Lung (tissue), 12 donors: Measurements from ENCODE around the gene DPRX. TPM values are rescaled to one million over a fixed set of nuclear protein-coding genes. Genes with fewer than 3 reads are reported as not detected.

Experiments used
- ATAC-seq: fragments of 200-7000 bp; cut with Tn5 transposase; one replicate; pipeline ENCODE4 v1.9.1; 2020; ENCODE audit warnings: moderate number of reproducible peaks; ENCODE audit not compliant: insufficient read depth, low FRiP score
- DNase-seq, 3 donors: peaks; one replicate each; pipeline ENCODE4 v3.0.0-alpha.2; 2013 to 2017
- H3K27ac ChIP-seq, 2 donors: one replicate each; pipeline ENCODE4 v1.5.1; 2013; ENCODE audit warnings: mild to moderate bottlenecking in 2 of 2, moderate library complexity in 2 of 2, control low read depth in 1 of 2, inconsistent platforms in 1 of 2, low read depth in 1 of 2, low read length in 1 of 2
- H3K27me3 ChIP-seq, 3 donors: one replicate each; pipeline ENCODE4 v1.5.1; 2013; ENCODE audit warnings: low read length in 2 of 3; ENCODE audit not compliant: control insufficient read depth in 3 of 3, insufficient read depth in 3 of 3
- H3K36me3 ChIP-seq, 4 donors: one replicate each; pipeline ENCODE4 v1.5.1; 2013; ENCODE audit warnings: low read length in 4 of 4, mild to moderate bottlenecking in 1 of 4, moderate library complexity in 1 of 4; ENCODE audit not compliant: control insufficient read depth in 4 of 4, insufficient read depth in 4 of 4
- H3K4me1 ChIP-seq, 5 donors: one replicate each; pipeline ENCODE4 v1.5.1; 2013; ENCODE audit warnings: low read length in 5 of 5, mild to moderate bottlenecking in 2 of 5, moderate library complexity in 1 of 5; ENCODE audit not compliant: control insufficient read depth in 5 of 5, insufficient read depth in 5 of 5
- H3K4me3 ChIP-seq: one replicate; pipeline ENCODE4 v1.5.1; 2013; ENCODE audit warnings: mild to moderate bottlenecking, control low read depth, moderate library complexity
- H3K9ac ChIP-seq, 2 donors: one replicate each; pipeline ENCODE4 v1.5.1; 2013; ENCODE audit warnings: low read length in 2 of 2, control low read depth in 1 of 2; ENCODE audit not compliant: insufficient read depth in 1 of 2
- H3K9me3 ChIP-seq, 4 donors: one replicate each; pipeline ENCODE4 v1.5.1; 2013; ENCODE audit warnings: low read length in 3 of 4, mild to moderate bottlenecking in 1 of 4, moderate library complexity in 1 of 4; ENCODE audit not compliant: control insufficient read depth in 4 of 4, insufficient read depth in 3 of 4
- CTCF ChIP-seq: IDR thresholded peaks from 2 replicates; pipeline ENCODE4 v1.5.1; 2012; ENCODE audit warnings: mild to moderate bottlenecking; ENCODE audit errors: control extremely low read depth, extremely low read depth
- WGBS, 2 donors: extraction: QIAGEN DNeasy Blood & Tissue Kit; methylation state at CpG; one replicate each; pipeline ENCODE4 v1.1.7; 2013; 5-methylcytosine and 5-hydroxymethylcytosine counted together
- polyA plus RNA-seq, 2 donors: library from polyadenylated mRNA; stranded (reverse); fragments of 200-250 nt; gene quantifications; one replicate each; pipeline ENCODE4 v1.2.1, GENCODE V29; 2013
- total RNA-seq, 2 donors: library from RNA; depleted of rRNA in 1 of 2; stranded (reverse); fragments of >200 nt in 1 of 2; gene quantifications; one replicate each; pipeline ENCODE4 v1.2.1, GENCODE V29; 2014 to 2021
- donor health status: control.
- donor health status: control.
- donor health status: Bipolar disorder and iron deficiency.
- donor health status: healthy.
- donor health status: DM: yes; HTN: yes; CAD: no.

Gene DPRX
- total and polyA plus RNA-seq, 4 donors = 0.17 TPM; not detected in 3

- no peaks in the 10 kb centered on the region for H3K36me3 ChIP-seq
- TF ChIP-seq CTCF = no peak
- H3K9ac ChIP-seq = no peak overlapping the region
- no peak overlapping the region for H3K4me3 ChIP-seq
- ATAC-seq (no peak), DNase-seq (no peak)
- 74 to 87% methylated on average over 4 of the region's 4 CpGs for WGBS, 2 donors
- H3K4me1 ChIP-seq = no peaks in the 10 kb centered on the region
- no peak overlapping the region for H3K27ac ChIP-seq
- peaks cover 0 to 13% (median 0%) of the 10 kb centered on the region in 4 donors for H3K9me3 ChIP-seq
- no peaks in the 10 kb centered on the region for H3K27me3 ChIP-seq
Measured at GRCh38 chr19:53644061-53644816, 12.4 kb downstream of the DPRX start.

GRCh38 chr19:53646144-53646543 is 14.3 kb downstream of the DPRX start:
- Histone ChIP-seq H3K9me3 (peaks cover 0 to 17% (median 4%) of the 10 kb centered on the region in 4 donors), H3K9ac (no peak overlapping the region), H3K27me3 (no peaks in the 10 kb centered on the region), H3K4me1 (no peaks in the 10 kb centered on the region), H3K36me3 (no peaks in the 10 kb centered on the region), H3K4me3 (no peak overlapping the region), H3K27ac (no peak overlapping the region)
- ATAC-seq (no peak), DNase-seq (no peak)
- WGBS, 2 donors = 87 to 98% methylated on average over 2 of the region's 2 CpGs
- no peak for TF ChIP-seq CTCF

GRCh38 chr19:53647350-53647749 is 15.6 kb downstream of the DPRX start:
- DNase-seq (no peak), ATAC-seq (no peak)
- WGBS, 2 donors = 95 to 96% methylated on average over 13 of the region's 13 CpGs
- Histone ChIP-seq H3K9me3 (peaks cover 0 to 20% (median 4%) of the 10 kb centered on the region in 4 donors), H3K4me3 (no peak overlapping the region), H3K27me3 (no peaks in the 10 kb centered on the region), H3K27ac (no peak overlapping the region), H3K9ac (no peak overlapping the region), H3K36me3 (no peaks in the 10 kb centered on the region), H3K4me1 (no peaks in the 10 kb centered on the region)
- no peak for TF ChIP-seq CTCF
